Brain microvascular endothelial cell (primary cell): ENCODE measurements around the gene SEMA6A.

Experiments
- DNase-seq: peaks from one replicate; pipeline ENCODE4 v3.0.0-alpha.2; 2020
- H3K27ac ChIP-seq: fragments of 250-450 bp; sonication (Bioruptor Pico); 2 replicates; pipeline ENCODE4 v1.5.1; 2020; ENCODE audit warnings: mild to moderate bottlenecking, moderate library complexity
- H3K27me3 ChIP-seq: fragments of 250-450 bp; sonication (Bioruptor Pico); replicated peaks from 2 replicates; pipeline ENCODE4 v1.5.1; 2020; ENCODE audit warnings: mild to moderate bottlenecking
- H3K36me3 ChIP-seq: fragments of 250-450 bp; sonication (Bioruptor Pico); replicated peaks from 2 replicates; pipeline ENCODE4 v1.5.1; 2020; ENCODE audit warnings: mild to moderate bottlenecking
- H3K4me3 ChIP-seq: 2 replicates; pipeline ENCODE4 v1.5.1; 2011; ENCODE audit warnings: low read depth, mild to moderate bottlenecking, control low read depth, low read length, moderate library complexity
- in situ Hi-C: cut with HindIII; loops from 2 replicates; pipeline ENCODE4 v1.10.0; 2017; ENCODE audit warnings: low sequenced_read_pairs, low pct_ligation_motif_present
- TF ChIP-seq, protein P1 (sequence below): IDR thresholded peaks from 2 replicates; pipeline ENCODE4 v1.5.1; 2011; ENCODE audit warnings: low read depth, mild to moderate bottlenecking, moderate library complexity, low read length, control low read depth, inconsistent platforms; ENCODE audit errors: missing control alignments

SEMA6A gene

GRCh38 chr5:116573702-116574366 lies 789 bp downstream of the SEMA6A start:
- in situ Hi-C loops = no loop called here
- no peak for DNase-seq
- TF ChIP-seq, protein P1, sequence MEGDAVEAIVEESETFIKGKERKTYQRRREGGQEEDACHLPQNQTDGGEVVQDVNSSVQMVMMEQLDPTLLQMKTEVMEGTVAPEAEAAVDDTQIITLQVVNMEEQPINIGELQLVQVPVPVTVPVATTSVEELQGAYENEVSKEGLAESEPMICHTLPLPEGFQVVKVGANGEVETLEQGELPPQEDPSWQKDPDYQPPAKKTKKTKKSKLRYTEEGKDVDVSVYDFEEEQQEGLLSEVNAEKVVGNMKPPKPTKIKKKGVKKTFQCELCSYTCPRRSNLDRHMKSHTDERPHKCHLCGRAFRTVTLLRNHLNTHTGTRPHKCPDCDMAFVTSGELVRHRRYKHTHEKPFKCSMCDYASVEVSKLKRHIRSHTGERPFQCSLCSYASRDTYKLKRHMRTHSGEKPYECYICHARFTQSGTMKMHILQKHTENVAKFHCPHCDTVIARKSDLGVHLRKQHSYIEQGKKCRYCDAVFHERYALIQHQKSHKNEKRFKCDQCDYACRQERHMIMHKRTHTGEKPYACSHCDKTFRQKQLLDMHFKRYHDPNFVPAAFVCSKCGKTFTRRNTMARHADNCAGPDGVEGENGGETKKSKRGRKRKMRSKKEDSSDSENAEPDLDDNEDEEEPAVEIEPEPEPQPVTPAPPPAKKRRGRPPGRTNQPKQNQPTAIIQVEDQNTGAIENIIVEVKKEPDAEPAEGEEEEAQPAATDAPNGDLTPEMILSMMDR = no peak
- H3K27me3 ChIP-seq = peaks cover 33% of the 10 kb centered on the region
- H3K4me3 ChIP-seq = peak overlapping the region; percentile 66
- no peaks in the 10 kb centered on the region for H3K36me3 ChIP-seq
- H3K27ac ChIP-seq = no peak overlapping the region

DNA sequence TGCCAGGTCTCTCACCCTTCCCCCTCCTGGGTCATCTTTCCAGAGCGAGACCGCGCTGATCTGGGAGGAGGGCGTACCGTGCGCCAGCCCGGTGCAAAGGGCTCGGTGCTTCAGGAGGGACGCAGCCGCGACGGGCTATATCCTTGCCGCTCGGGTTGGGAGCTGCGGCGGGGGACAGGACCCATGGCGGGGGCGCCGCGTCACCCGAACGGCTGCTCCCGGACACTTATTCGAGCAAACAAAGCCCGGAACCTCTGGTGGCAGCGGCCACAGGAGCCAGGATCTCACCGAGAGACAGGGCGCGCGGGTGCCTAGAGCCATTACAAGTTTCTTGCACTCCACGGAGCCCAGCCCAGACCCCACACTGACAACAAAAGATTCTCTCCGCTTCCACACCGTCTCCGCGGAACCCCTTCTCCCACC lies 1.3 kb downstream of the SEMA6A start:
- TF ChIP-seq, protein P1 = no peak
- in situ Hi-C loops = no loop called here
- no peak for DNase-seq
- H3K27me3 ChIP-seq = peaks cover 33% of the 10 kb centered on the region
- H3K4me3 ChIP-seq = peak overlapping the region; percentile 66
- H3K27ac ChIP-seq = no peak overlapping the region
- H3K36me3 ChIP-seq = no peaks in the 10 kb centered on the region

DNA sequence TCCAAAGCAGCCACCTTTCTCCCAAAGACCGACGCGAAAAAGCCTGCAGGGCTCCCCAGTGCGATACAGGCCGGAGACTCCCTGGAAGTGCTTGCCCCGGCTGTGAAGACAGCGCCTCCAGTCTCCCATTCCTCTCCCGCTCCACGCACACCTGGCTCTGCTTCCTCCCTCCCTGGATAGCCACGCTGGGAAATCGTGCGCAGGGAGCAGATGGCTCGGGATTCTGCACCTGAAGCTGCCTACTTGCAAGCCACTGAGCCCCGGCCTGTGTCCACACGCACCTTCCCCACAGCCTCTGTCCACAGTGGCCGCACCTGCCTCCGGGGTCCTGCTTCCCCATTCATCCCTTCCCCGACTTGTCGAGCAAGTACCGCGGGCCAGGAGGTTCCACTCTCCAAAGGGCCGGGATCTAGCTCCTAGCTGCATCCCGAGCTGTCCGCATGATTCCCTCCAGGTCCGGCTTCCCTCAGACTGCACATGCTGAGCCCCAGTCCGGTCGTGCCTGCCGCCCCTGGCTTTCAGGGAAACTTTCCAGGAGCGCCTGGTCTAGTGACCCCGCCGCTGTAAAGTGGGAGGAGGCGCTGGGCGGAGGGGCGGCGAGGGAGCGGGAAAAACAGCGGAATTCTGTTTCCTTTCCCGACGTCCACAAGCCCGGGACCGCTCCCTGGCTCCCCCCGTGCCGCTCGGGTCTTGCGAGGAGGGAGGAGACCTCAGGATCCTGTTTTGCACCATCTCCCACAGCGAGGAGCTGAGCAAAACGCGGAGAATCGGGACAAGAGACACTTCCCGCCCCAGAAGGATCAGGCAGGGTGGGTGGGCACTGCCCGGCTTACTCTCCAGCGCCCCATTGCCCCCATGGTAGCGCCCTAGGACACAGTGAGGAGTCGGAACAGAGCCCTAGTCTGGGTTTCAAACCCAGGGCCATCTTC lies 2.0 kb downstream of the SEMA6A start:
- Histone ChIP-seq H3K36me3 (no peaks in the 10 kb centered on the region), H3K27me3 (peaks cover 31% of the 10 kb centered on the region), H3K27ac (no peak overlapping the region), H3K4me3 (peak overlapping the region; percentile 66)
- in situ Hi-C loops = no loop called here
- no peak for DNase-seq
- TF ChIP-seq, protein P1 = no peak

- in situ Hi-C loops = no loop called here
- Histone ChIP-seq H3K36me3 (no peaks in the 10 kb centered on the region), H3K4me3 (no peak overlapping the region), H3K27ac (no peak overlapping the region), H3K27me3 (peaks cover 28% of the 10 kb centered on the region)
- TF ChIP-seq, protein P1 = peak; percentile 19
- no peak for DNase-seq
Observed at GRCh38 chr5:116571568-116572349, 2.9 kb downstream of the SEMA6A start.

GRCh38 chr5:116569999-116570398 lies 4.6 kb downstream of the SEMA6A start:
- H3K36me3 ChIP-seq = no peaks in the 10 kb centered on the region
- no peak overlapping the region for H3K4me3 ChIP-seq
- TF ChIP-seq, protein P1 = no peak
- no peak for DNase-seq
- in situ Hi-C loops = no loop called here
- peaks cover 28% of the 10 kb centered on the region for H3K27me3 ChIP-seq
- H3K27ac ChIP-seq = no peak overlapping the region
